Stimulated activated CD8-positive, alpha-beta memory T cell treated with anti-CD3 and anti-CD28 coated beads, Interleukin-15, amount 100 ng/mL, for 1 hour (primary cell): Measurements from ENCODE around the gene MEIS2.

Experiments
- DNase-seq: peaks from one replicate; pipeline ENCODE4 v3.0.0-alpha.2; 2020; ENCODE audit warnings: low read depth

The MEIS2 gene

DNA sequence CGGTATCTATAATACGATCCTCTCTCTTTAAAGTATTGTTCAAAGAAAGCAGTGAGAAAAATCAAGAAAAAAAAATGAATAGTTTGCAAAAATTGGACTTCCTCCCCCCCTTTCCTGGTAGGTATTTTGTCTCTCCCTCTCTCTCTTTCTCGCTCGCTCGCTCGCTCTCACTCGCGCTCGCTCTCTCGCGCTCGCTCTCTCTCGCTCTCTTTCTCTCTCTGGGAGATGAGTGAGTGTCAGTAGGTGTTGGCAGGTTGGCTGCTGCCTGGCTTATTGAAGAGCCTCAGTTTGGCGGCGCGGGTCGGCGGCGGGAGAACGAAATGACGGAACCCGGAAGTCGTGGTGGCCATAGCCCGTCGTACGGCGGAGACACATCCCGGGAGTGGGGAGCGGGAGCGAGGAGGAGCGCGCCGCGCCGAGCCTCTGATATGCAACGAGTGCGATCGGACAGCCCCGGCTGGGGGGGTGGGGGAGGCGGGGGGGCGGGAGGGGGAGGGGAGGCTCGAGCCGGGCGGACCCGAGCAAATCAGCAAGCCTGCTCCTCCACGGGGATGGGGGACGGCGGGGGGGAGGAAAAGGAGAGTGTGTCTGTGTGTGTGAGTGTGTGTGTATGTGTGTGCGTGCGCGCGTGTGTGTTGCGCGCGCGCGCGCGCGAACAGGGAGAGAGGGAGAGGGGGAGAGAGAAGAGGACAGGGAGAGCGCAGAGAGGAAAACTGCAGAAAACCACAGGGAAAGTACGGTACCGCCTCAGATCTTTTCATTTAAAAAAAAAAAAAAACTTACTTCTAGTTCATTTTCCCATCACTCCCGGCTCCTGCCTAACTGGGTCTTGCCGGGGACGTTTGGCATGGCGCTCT lies at the start of gene MEIS2:
MEIS2 (minus strand) TSS at position 441 of the 857 bp plus-strand sequence. CDS start 1,083 bp downstream, outside the sequence.
- DNase-seq = no peak

- DNase-seq = no peak
Measured at GRCh38 chr15:37149146-37149545, 48.8 kb upstream of the MEIS2 start.

DNA sequence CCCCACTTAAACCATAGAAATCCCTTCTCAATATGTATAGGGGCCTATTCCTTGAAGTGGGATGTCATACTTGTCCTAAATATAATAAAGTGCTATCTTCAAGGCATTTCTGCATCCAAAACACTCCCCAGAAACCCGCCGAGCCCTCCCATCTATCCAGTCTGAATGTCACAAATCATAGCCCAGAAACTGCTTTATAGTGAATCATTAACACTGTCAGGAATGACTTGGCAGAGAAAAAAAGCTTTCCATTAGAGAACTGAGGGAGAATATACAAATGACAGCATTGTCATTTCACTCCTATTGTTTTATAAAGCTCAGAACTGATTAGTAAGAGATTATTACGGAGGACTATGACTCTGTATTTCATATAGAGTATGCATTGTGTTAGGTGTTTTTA lies 48.4 kb upstream of the MEIS2 start:
- DNase-seq = no peak

DNA sequence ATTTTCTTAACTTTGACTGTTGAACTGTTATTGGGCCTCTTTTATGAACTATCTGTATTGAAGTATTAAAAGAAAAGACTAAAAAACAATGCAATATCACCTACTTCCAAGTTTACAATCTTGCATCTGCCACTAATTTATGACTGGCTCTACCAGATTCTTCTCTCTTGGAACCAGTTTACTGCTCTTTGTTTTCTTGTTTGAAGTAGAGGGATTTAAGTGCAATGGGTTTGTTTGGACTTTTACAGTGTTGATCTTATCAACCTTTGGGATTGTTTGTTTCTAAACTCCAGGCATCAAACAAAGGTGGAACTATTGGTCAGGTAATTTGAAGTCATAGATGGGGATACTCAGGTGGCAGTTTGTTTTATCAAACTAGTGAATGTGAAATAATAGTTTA lies 43.0 kb upstream of the MEIS2 start:
- no peak for DNase-seq

DNA sequence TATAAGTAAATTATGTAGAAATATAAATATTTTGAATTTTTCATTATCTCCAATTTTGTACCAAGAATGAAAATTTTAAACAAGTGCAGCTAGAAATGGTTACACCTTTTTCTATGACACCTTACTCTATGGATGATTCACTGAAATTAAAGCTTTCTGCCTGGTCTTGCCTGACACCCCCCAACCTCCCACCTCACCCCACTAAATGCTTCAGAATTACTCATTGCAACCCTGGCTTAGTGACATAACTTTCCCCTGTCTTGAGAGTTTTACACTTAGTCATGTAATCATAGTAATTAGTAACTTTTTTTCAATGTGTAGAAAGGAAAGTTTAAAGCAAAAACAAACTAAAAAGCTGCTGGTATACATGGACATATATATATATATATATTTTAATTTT lies 42.0 kb upstream of the MEIS2 start:
- no peak for DNase-seq

DNA sequence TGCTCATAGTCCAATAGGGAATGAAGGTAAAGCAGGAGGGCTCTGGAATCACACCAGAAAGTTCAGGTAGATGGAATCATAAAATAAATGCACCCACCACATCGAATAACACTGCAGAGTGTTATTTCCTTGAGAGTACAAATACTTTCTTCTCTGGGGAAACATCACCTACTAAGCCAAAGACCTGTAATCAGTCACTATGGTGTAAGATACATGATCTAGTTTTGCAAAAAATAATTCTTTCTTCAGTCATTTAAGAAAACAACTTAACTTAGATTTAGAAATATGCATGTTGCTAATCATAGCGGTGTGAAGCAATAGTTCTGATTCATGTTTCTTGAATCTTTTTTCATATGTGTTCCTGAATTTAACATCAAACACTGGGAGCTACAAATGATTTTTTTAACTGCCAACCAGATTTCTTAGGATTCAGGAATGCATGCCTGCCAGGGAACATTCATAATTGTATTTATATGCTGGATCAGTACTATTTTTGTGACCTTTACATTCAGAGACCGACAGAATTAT lies 40.2 kb upstream of the MEIS2 start:
- DNase-seq = no peak

- no peak for DNase-seq
Measured at GRCh38 chr15:37138591-37139215, 38.4 kb upstream of the MEIS2 start.

GRCh38 chr15:37137221-37137620 lies 36.9 kb upstream of the MEIS2 start:
- DNase-seq = no peak

- DNase-seq = no peak
Measured at GRCh38 chr15:37136666-37137065, 36.3 kb upstream of the MEIS2 start.

GRCh38 chr15:37135225-37135624 lies 34.9 kb upstream of the MEIS2 start:
- DNase-seq = no peak

GRCh38 chr15:37134699-37135131 lies 34.4 kb upstream of the MEIS2 start:
- DNase-seq = no peak

GRCh38 chr15:37134244-37134643 lies 33.9 kb upstream of the MEIS2 start:
- DNase-seq = no peak

DNA sequence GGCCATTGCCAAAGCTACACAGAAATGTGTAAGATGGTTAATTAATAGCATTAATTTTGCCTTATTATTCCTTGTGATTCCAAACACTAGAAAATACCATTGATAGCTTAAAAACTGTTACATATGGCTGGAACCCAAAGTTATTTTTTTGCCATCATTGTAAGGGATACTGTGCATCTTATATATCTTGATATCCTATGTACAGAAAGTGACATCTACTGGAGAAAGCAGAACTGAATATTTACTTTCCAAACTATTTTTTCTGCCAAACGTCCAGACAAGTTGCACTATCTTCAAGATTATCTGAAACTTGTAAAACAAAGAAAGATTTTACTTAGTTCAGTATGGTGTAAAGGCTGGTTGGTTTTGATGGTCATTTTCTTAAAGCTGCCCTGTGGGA lies 33.3 kb upstream of the MEIS2 start:
- DNase-seq = no peak

DNA sequence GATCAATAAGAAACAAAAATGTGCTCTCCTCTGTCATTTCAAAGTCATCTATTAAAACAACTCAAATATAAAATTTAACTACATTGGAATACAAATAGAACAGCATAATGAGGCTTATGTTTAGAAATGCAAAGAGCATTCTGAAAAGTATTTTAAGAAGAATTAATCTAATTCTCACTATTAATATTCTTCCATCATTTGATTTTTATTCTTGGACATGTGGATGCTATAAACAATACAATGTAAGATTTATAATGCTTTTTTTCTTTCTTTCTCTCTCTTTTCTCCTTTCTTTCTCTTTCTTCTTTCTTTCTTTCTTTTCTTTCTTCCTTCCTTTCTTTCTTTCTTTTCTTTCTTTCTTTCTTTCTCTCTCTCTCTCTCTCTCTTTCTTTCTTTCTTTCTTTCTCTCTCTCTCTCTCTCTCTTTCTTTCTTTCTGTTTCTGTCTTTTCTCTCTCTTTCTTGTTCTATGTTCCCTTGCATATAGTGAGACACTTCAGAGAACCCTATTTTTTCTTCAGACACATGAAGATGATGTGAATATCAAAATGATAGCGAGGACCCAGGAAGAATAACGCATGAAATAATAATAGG lies 32.6 kb upstream of the MEIS2 start:
- no peak for DNase-seq

GRCh38 chr15:37131621-37132020 lies 31.3 kb upstream of the MEIS2 start:
- no peak for DNase-seq

DNA sequence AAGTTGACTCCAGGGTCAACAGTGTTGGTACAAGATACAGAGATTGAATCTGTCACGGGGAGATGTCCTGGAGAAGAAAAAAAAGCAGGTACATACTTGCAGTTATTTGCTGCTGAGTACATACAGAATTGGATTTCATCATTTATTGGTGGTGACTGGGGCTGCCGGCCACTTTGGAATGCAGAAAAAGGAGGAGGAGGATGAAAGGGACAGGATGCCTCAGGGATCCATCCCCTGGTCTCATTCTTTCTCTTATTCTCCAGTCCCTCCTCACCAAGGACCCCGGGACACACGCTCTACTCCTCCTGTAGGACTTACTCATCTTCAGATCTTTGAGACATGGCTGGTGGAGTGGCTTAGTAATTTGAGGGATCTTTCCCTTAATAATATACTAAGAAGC lies 30.0 kb upstream of the MEIS2 start:
- no peak for DNase-seq

GRCh38 chr15:37125143-37125542 lies 24.8 kb upstream of the MEIS2 start:
- no peak for DNase-seq

DNA sequence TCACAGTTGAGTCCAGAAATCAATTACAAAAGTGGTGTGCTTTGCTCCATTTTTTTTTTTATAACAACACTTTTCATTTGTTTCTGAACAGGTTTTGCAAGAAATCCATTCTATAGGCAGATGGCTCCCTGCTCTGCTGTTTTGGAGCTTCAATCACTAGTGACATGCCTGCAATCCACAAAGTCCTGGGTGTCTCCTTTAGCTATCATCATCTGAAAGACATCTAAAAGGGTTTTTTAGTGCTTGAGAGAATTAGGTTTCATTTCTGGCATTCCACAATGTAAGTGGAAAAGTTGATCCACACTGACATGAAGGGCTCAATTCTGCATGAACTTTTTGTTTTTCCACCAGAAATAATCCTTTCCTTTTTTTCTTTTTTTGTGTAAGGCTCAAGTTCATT lies 24.0 kb upstream of the MEIS2 start:
- DNase-seq = no peak

DNA sequence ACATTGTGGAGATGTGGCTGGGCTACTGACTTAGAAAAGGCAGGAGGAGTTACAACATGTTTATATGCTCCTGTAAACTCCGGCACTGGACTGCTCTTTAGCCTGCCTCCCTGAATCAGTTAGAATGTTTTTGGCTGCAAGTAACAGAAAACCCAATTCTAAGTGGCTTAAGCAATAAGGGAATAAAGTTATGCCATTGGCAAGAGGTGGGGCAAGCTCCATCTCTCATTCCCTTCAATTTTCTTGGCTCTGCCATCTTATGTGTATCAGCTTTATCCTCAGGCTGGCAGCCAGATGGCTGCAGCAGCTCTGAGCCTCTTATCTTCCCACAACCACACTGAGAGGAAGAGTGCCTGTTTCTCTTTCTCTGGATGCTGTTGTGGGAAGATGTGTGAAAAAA lies 22.4 kb upstream of the MEIS2 start:
- DNase-seq = no peak

- no peak for DNase-seq
Measured at GRCh38 chr15:37121492-37121891, 21.1 kb upstream of the MEIS2 start.

DNA sequence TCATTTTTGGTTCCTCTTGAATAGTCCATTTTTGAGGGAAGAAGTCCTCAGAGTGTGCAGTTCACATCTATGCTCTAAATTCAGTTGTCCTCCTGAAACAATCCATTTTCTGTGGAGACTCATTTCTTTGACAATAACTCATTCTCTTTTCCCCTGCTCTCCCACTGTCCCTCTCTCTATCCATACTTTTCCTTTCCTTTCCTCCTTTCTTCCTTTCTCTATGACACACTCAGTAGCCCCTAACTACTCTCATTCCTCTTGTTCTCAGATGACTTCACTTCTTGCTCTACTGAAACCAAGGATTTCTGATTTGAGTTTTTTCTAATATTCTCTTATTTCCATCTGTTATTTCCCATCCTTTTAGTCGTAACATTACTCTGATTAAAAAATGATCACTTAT lies 16.7 kb upstream of the MEIS2 start:
- DNase-seq = no peak

DNA sequence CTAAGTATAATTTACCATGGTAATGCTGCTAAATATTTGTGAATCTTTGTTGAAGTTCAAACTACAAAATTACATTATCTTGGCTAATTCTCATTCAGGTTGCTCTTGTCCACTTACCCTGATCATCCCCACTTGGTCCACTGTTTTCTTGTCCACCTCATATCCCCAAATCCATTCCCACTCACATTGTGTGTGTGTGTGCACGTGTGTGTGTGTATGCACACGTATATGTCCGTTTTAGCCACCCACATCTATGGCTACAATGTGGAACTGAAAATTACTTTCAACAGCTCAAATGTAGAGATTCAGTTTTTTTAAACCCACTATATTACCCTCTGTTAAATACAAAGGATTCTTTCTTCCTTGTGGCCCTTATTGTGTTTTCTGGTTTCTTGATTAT lies 15.2 kb upstream of the MEIS2 start:
- no peak for DNase-seq
